IMR-90 (cell line): ENCODE measurements around the gene CYCS. TPM values are rescaled to one million over a fixed set of nuclear protein-coding genes. Genes with fewer than 3 reads are reported as not detected.
"Not testable (repeated sequence)": the region's sequence is repeated elsewhere in the genome, so short reads cannot be mapped to it uniquely, and the experiment has no call there.

ENCODE experiments used
- ATAC-seq: fragments of 200-7000 bp; cut with Tn5 transposase; 2 replicates; pipeline ENCODE4 v1.9.1; 2020; ENCODE audit warnings: low read depth, mild to moderate bottlenecking, moderate library complexity
- BruUV-seq: library from RNA; stranded (reverse); fragments of 400-500 nt; replicated peaks from 2 replicates; lab custom pipeline; 2021; lab: Mats Ljungman, UMichigan
- CTCF ChIA-PET: fragments of 300-600 bp; formaldehyde crosslinking; extraction: SDS; loops from one replicate; lab custom pipeline; 2021; ENCODE audit warnings: antibody characterized with exemption; lab: Yijun Ruan, JAX
- POLR2A ChIA-PET: fragments of 300-600 bp; sonication (Branson Sonifier 250); formaldehyde crosslinking; loops from one replicate; lab custom pipeline; 2022; ENCODE audit warnings: antibody characterized with exemption; ENCODE audit not compliant: unreplicated experiment; lab: Charles Lee
- DNase-seq: peaks from one replicate; pipeline ENCODE4 v3.0.0; 2013
- H2AFZ ChIP-seq: replicated peaks from 2 replicates; pipeline ENCODE3; 2013; ENCODE audit warnings: low read length, mild to moderate bottlenecking; ENCODE audit not compliant: poor library complexity
- H2AK5ac ChIP-seq: 2 replicates; pipeline ENCODE4 v1.6.1; 2013; ENCODE audit warnings: low read depth, low read length, inconsistent platforms
- H2AK9ac ChIP-seq: replicated peaks from 2 replicates; pipeline ENCODE3; 2013; ENCODE audit warnings: mild to moderate bottlenecking, low read depth, low read length, moderate library complexity; ENCODE audit not compliant: poor library complexity
- H2BK120ac ChIP-seq: 2 replicates; pipeline ENCODE4 v1.6.1; 2013; ENCODE audit warnings: low read depth, low read length, inconsistent platforms
- H2BK15ac ChIP-seq: 3 replicates; pipeline ENCODE4 v1.6.1; 2013; ENCODE audit warnings: low read depth, low read length, inconsistent platforms
- H2BK20ac ChIP-seq: 2 replicates; pipeline ENCODE4 v1.6.1; 2013; ENCODE audit warnings: low read depth, mild to moderate bottlenecking, inconsistent platforms, low read length, moderate library complexity
- H2BK5ac ChIP-seq: 2 replicates; pipeline ENCODE4 v1.6.1; 2013; ENCODE audit warnings: mild to moderate bottlenecking, low read depth, low read length, inconsistent platforms; ENCODE audit not compliant: poor library complexity, severe bottlenecking
- H3K14ac ChIP-seq: replicated peaks from 2 replicates; pipeline ENCODE4 v1.6.1; 2013; ENCODE audit warnings: low read depth, low read length, inconsistent platforms
- H3K18ac ChIP-seq: 2 replicates; pipeline ENCODE4 v1.6.1; 2013; ENCODE audit warnings: low read depth, low read length, control low read depth
- H3K23ac ChIP-seq: 2 replicates; pipeline ENCODE4 v1.6.1; 2013; ENCODE audit warnings: low read depth, low read length, inconsistent platforms
- H3K27ac ChIP-seq: 2 replicates; pipeline ENCODE4 v1.5.1; 2013; ENCODE audit warnings: mild to moderate bottlenecking, control low read depth, low read length; ENCODE audit not compliant: insufficient read depth
- H3K27me3 ChIP-seq: 2 replicates; pipeline ENCODE4 v1.6.1; 2013; ENCODE audit warnings: low read length; ENCODE audit not compliant: control insufficient read depth, insufficient read depth
- H3K36me3 ChIP-seq: 2 replicates; pipeline ENCODE4 v1.6.1; 2013; ENCODE audit warnings: low read length, mixed read lengths; ENCODE audit not compliant: control insufficient read depth, insufficient read depth
- H3K4ac ChIP-seq: 2 replicates; pipeline ENCODE4 v1.6.1; 2013; ENCODE audit warnings: low read depth, low read length, inconsistent platforms
- H3K4me1 ChIP-seq: 2 replicates; pipeline ENCODE4 v1.6.1; 2013; ENCODE audit warnings: low read length, mixed read lengths; ENCODE audit not compliant: control insufficient read depth, insufficient read depth
- H3K4me2 ChIP-seq: 2 replicates; pipeline ENCODE4 v1.6.1; 2013; ENCODE audit warnings: low read depth, mild to moderate bottlenecking, control low read depth, low read length, moderate library complexity
- H3K4me3 ChIP-seq: 2 replicates; pipeline ENCODE4 v1.5.1; 2013; ENCODE audit warnings: low read depth, mild to moderate bottlenecking, control low read depth, low read length, moderate library complexity; ENCODE audit not compliant: insufficient read depth
- H3K56ac ChIP-seq: 2 replicates; pipeline ENCODE4 v1.6.1; 2013; ENCODE audit warnings: low read length, inconsistent platforms; ENCODE audit not compliant: insufficient read depth; ENCODE audit errors: extremely low read depth
- H3K79me1 ChIP-seq, 2 experiments: 2 replicates each; pipeline ENCODE4 v1.6.1; 2013; ENCODE audit warnings: low read length in 2 of 2, inconsistent platforms in 1 of 2, low read depth in 1 of 2
- H3K9ac ChIP-seq: 2 replicates; pipeline ENCODE4 v1.6.1; 2013; ENCODE audit warnings: low read depth, low read length, control low read depth
- H3K9me1 ChIP-seq: 2 replicates; pipeline ENCODE4 v1.6.1; 2013; ENCODE audit warnings: low read length, inconsistent platforms; ENCODE audit not compliant: insufficient read depth
- H3K9me3 ChIP-seq: 2 replicates; pipeline ENCODE4 v1.6.1; 2013; ENCODE audit warnings: low read length; ENCODE audit not compliant: control insufficient read depth, insufficient read depth
- H4K20me1 ChIP-seq: 2 replicates; pipeline ENCODE4 v1.6.1; 2013; ENCODE audit warnings: low read length, inconsistent platforms; ENCODE audit not compliant: insufficient read depth
- H4K5ac ChIP-seq: 2 replicates; pipeline ENCODE4 v1.6.1; 2013; ENCODE audit warnings: mild to moderate bottlenecking, low read depth, low read length, control low read depth
- H4K8ac ChIP-seq, 2 experiments: 2 replicates each; pipeline ENCODE4 v1.6.1; 2013; ENCODE audit warnings: low read depth in 2 of 2, low read length in 2 of 2, control low read depth in 1 of 2, inconsistent platforms in 1 of 2
- H4K91ac ChIP-seq: 2 replicates; pipeline ENCODE4 v1.6.1; 2013; ENCODE audit warnings: low read depth, low read length, inconsistent platforms; ENCODE audit not compliant: insufficient read depth
- CEBPB ChIP-seq: IDR thresholded peaks from 2 replicates; pipeline ENCODE4 v1.6.1; 2012; ENCODE audit warnings: low read depth, low read length, improper control_type of control experiment
- MAZ ChIP-seq: IDR thresholded peaks from 2 replicates; pipeline ENCODE4 v1.6.1; 2012; ENCODE audit warnings: low read depth, mild to moderate bottlenecking, low read length, improper control_type of control experiment, moderate library complexity, borderline replicate concordance
- RCOR1 ChIP-seq: IDR thresholded peaks from 2 replicates; pipeline ENCODE4 v1.6.1; 2012; ENCODE audit warnings: mild to moderate bottlenecking, low read length, improper control_type of control experiment; ENCODE audit not compliant: insufficient replicate concordance
- WGBS, 2 experiments: methylation state at CpG; one replicate each; pipeline versions ENCODE4 v1.1.5 to v1.1.7; 2013; ENCODE audit warnings: missing lambda C conversion rate in 2 of 2; ENCODE audit not compliant: insufficient read length in 1 of 2; ENCODE audit errors: extremely low coverage in 2 of 2; 5-methylcytosine and 5-hydroxymethylcytosine counted together
- dilution Hi-C: fragments of 300-500 bp; cut with HindIII; formaldehyde crosslinking; loops from one replicate; pipeline ENCODE4 v1.14.3; 2018; ENCODE audit warnings: low sequenced_read_pairs; ENCODE audit not compliant: unreplicated experiment
- in situ Hi-C: fragments of 300-500 bp; cut with MboI; formaldehyde crosslinking; loops from 3 replicates; pipeline ENCODE4 v1.14.3; 2019; ENCODE audit warnings: low sequenced_read_pairs, inconsistent platforms, mixed read lengths
- intact Hi-C: fragments of 100-400 bp; cut with micrococcal nuclease; formaldehyde crosslinking; loops from 2 replicates; pipeline ENCODE4 v1.10.0; 2022
- polyA plus RNA-seq, 3 experiments: library from polyadenylated mRNA; depleted of rRNA; stranded (reverse); fragments of >200 nt; gene quantifications; 2 replicates each; pipeline ENCODE4 v1.2.3, GENCODE V29; 2012; ENCODE audit warnings: low replicate concordance in 1 of 3
- total RNA-seq: library from RNA; depleted of rRNA; stranded (reverse); fragments of >200 nt; gene quantifications from 2 replicates; pipeline ENCODE4 v1.2.3, GENCODE V29; 2012

The CYCS gene
- total and polyA plus RNA-seq, 2 of the 4 experiments (the other 2 are of a cell fraction): 22.9 to 59.0 TPM

GRCh38 chr7:25083201-25083600 is 41.9 kb downstream of the CYCS start:
- Histone ChIP-seq H3K9ac (no peak overlapping the region), H2BK5ac (no peak overlapping the region), H3K27me3 (no peaks in the 10 kb centered on the region), H3K9me1 (no peaks in the 10 kb centered on the region), H2AFZ (peak overlapping the region; percentile 11), H3K9me3 (no peaks in the 10 kb centered on the region), H2AK5ac (no peak overlapping the region), H2BK15ac (no peak overlapping the region), H3K79me1 (no peaks in the 10 kb centered on the region), H3K27ac (no peak overlapping the region), H3K36me3 (no peaks in the 10 kb centered on the region), H4K20me1 (no peaks in the 10 kb centered on the region), H4K5ac (no peak overlapping the region), H4K91ac (no peak overlapping the region), H2BK120ac (no peak overlapping the region), H3K56ac (no peak overlapping the region), H3K14ac (no peak overlapping the region), H2BK20ac (no peak overlapping the region), H3K18ac (no peak overlapping the region), H3K4me1 (0 out of 2 replicates have a peak, but pooled peaks cover 2% of the 10 kb centered on the region), H2AK9ac (no peak overlapping the region), H3K4ac (no peak overlapping the region), H3K23ac (no peak overlapping the region), H3K4me3 (no peak overlapping the region), H3K4me2 (no peak overlapping the region), H4K8ac (no peak overlapping the region)
- CTCF ChIA-PET: interaction anchor here (1.7 kb wide), 1 partner anchor 271 kb away, joined by 4 read pairs; no protein-coding TSS in a partner anchor
- TF ChIP-seq CEBPB: no peak
- TF ChIP-seq RCOR1: no peak
- no peak for TF ChIP-seq MAZ
- peak; percentile 53 for DNase-seq
- no peak for ATAC-seq
- intact Hi-C loops (no loop called here), dilution Hi-C loops (loop anchor here (25.0 kb wide), 1 partner anchor 271 kb away; no protein-coding TSS in a partner anchor), in situ Hi-C loops (no loop called here)
- POLR2A ChIA-PET: no interaction called here
- whole genome bisulfite sequencing, 2 experiments: no CpG with 5 or more reads among the region's 4 CpGs
- no TSS peak for BruUV-seq

DNA sequence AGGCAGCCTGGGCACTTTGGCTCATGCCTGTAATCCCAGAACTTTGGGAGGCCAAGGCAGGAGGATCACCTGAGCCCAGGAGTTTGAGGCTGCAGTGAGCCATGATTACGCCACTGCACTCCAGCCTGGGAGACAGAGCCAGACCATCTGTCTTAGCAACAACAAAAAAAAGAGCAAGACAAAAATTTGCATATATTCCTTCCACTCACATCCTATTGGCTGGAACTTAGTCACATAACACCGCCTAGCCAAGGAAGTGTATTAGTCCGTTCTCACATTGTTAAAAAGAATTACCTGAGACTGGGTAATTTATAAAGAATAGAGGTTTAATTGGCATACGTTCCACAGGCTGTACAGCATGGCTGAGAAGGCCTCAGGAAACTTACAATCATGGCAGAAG is 43.0 kb downstream of the CYCS start:
- H2BK20ac ChIP-seq, H3K23ac ChIP-seq, H3K18ac ChIP-seq, H3K9me1 ChIP-seq, H2AK9ac ChIP-seq, intact Hi-C loops, H2BK120ac ChIP-seq, H2BK5ac ChIP-seq, H3K4ac ChIP-seq, H3K9me3 ChIP-seq, H3K27ac ChIP-seq, H2AFZ ChIP-seq, H4K8ac ChIP-seq, H3K27me3 ChIP-seq, BruUV-seq, H2BK15ac ChIP-seq, H3K56ac ChIP-seq, DNase-seq, H3K36me3 ChIP-seq, POLR2A ChIA-PET, in situ Hi-C loops, H3K4me2 ChIP-seq, H4K5ac ChIP-seq, H4K91ac ChIP-seq, H4K20me1 ChIP-seq, H3K14ac ChIP-seq, H3K9ac ChIP-seq, H3K79me1 ChIP-seq, H3K4me3 ChIP-seq, H2AK5ac ChIP-seq, H3K4me1 ChIP-seq, ATAC-seq: not testable (repeated sequence)
- CTCF ChIA-PET: interaction anchor here (1.3 kb wide), 1 partner anchor 11 kb away, joined by 6 read pairs; no protein-coding TSS in a partner anchor
- dilution Hi-C loops: loop anchor here (25.0 kb wide), 1 partner anchor 270 kb away; no protein-coding TSS in a partner anchor
- 80% methylated on average over 1 of the region's 4 CpGs; no CpG with 5 or more reads in 1 of the 2 experiments for WGBS, 2 experiments
